ENCODE measurements around the gene CNOT4.
"Not testable (repeated sequence)": the region's sequence is repeated elsewhere in the genome, so short reads cannot be mapped to it uniquely, and the experiment has no call there.

Gene CNOT4

GRCh38 chr7:135320953-135321352, 188.9 kb downstream of the CNOT4 start:
- DNase-seq = not testable (repeated sequence)

- peak; percentile 74 for DNase-seq
Measured at GRCh38 chr7:135320268-135320667, 189.6 kb downstream of the CNOT4 start.

- no peak for DNase-seq
Measured at GRCh38 chr7:135317676-135318325, 192.1 kb downstream of the CNOT4 start.

GRCh38 chr7:135316648-135317313, 193.1 kb downstream of the CNOT4 start:
- DNase-seq = no peak

GRCh38 chr7:135313971-135314370, 195.9 kb downstream of the CNOT4 start:
- DNase-seq = no peak

All from right hindlimb (tissue), 1 donor.